Bronchial epithelial cell (primary cell): ENCODE measurements around the gene ARMH2. TPM values are rescaled to one million over a fixed set of nuclear protein-coding genes. Genes with fewer than 3 reads are reported as not detected.
"Not testable (repeated sequence)": the region's sequence is repeated elsewhere in the genome, so short reads cannot be mapped to it uniquely, and the experiment has no call there.

Source experiments
- DNase-seq: peaks from one replicate; pipeline ENCODE4 v3.0.0-alpha.2; 2010; ENCODE audit warnings: low read depth
- FAIRE-seq: peaks from 2 replicates; lab custom pipeline; 2011; peaks lifted over from hg19 to GRCh38; lab: Jason Lieb, UNC
- H3K27me3 ChIP-seq: 2 replicates; pipeline ENCODE4 v1.5.1; 2011; ENCODE audit warnings: low read length; ENCODE audit not compliant: control insufficient read depth, insufficient read depth
- H3K36me3 ChIP-seq: 2 replicates; pipeline ENCODE4 v1.5.1; 2011; ENCODE audit warnings: low read length; ENCODE audit not compliant: control insufficient read depth, insufficient read depth
- H3K4me3 ChIP-seq: 2 replicates; pipeline ENCODE4 v1.5.1; 2011; ENCODE audit warnings: mild to moderate bottlenecking, low read depth, low read length, control low read depth
- CTCF ChIP-seq: IDR thresholded peaks from 2 replicates; pipeline ENCODE4 v1.5.1; 2011; ENCODE audit warnings: mild to moderate bottlenecking, moderate library complexity, low read length, control low read depth, inconsistent platforms; ENCODE audit not compliant: insufficient read depth, severe bottlenecking
- total RNA-seq: library from RNA; depleted of rRNA; stranded (reverse); fragments of >200 nt; gene quantifications from 2 replicates; pipeline ENCODE4 v1.2.1, GENCODE V29; 2014

Gene ARMH2
- total RNA-seq, 1 donor from 2014 or later: not detected

GRCh38 chr6:24753545-24753944, 45.2 kb downstream of the ARMH2 start:
- FAIRE-seq: no peak
- TF ChIP-seq CTCF: no peak
- no peaks in the 10 kb centered on the region for H3K36me3 ChIP-seq

GRCh38 chr6:24752917-24753492, 45.7 kb downstream of the ARMH2 start:
- no peak for TF ChIP-seq CTCF
- DNase-seq (no peak), FAIRE-seq (no peak)
- Histone ChIP-seq H3K27me3 (no peaks in the 10 kb centered on the region), H3K36me3 (no peaks in the 10 kb centered on the region), H3K4me3 (no peak overlapping the region)

More at GRCh38 chr6:24753545-24753944, 45.2 kb downstream of the ARMH2 start:
- Histone ChIP-seq H3K4me3 (no peak overlapping the region), H3K27me3 (no peaks in the 10 kb centered on the region)
- DNase-seq: no peak

GRCh38 chr6:24752503-24752902, 46.2 kb downstream of the ARMH2 start:
- TF ChIP-seq CTCF: no peak
- Histone ChIP-seq H3K4me3 (no peak overlapping the region), H3K36me3 (no peaks in the 10 kb centered on the region), H3K27me3 (no peaks in the 10 kb centered on the region)
- DNase-seq (no peak), FAIRE-seq (no peak)

- not testable (repeated sequence) for H3K4me3 ChIP-seq, DNase-seq, FAIRE-seq, H3K27me3 ChIP-seq, H3K36me3 ChIP-seq
These were observed 47.8 kb downstream of the ARMH2 start for GRCh38 chr6:24750878-24751277.

- Histone ChIP-seq H3K4me3 (no peak overlapping the region), H3K36me3 (no peaks in the 10 kb centered on the region), H3K27me3 (no peaks in the 10 kb centered on the region)
- TF ChIP-seq CTCF: no peak
- FAIRE-seq (no peak), DNase-seq (no peak)
These were observed 49.4 kb downstream of the ARMH2 start for GRCh38 chr6:24749297-24749696.

Other genes with a start within 250 kb of the ARMH2 start
- gene KIAA0319, start 152.7 kb downstream of the ARMH2 start, total RNA-seq: 0.26 TPM in 2 replicates
- 17.9 and 31.9 TPM in 2 replicates for gene TDP2, start 132.0 kb downstream of the ARMH2 start, total RNA-seq
- gene ACOT13, start 131.8 kb downstream of the ARMH2 start, total RNA-seq: 11.1 and 18.7 TPM in 2 replicates
- gene C6orf62, start 79.8 kb downstream of the ARMH2 start, total RNA-seq: 120 and 159 TPM in 2 replicates
- 6.1 and 8.6 TPM in 2 replicates for gene GMNN, start 24.0 kb downstream of the ARMH2 start, total RNA-seq
- under 0.01 TPM in 1 of 2 replicates, not detected in the other for gene RIPOR2, start 137.0 kb upstream of the ARMH2 start, total RNA-seq